GM06990 (cell line): Measurements from ENCODE around the gene AP1G2.
A peak's percentile ranks its signal among the peaks of the same experiment; 100 is the strongest.

Experiments used
- DNase-seq: peaks from one replicate; pipeline ENCODE4 v3.0.0-alpha.2; 2011; ENCODE audit not compliant: insufficient read length; ENCODE audit errors: extremely low read depth
- H3K27me3 ChIP-seq: replicated peaks from 2 replicates; pipeline ENCODE4 v1.6.0; 2011; ENCODE audit warnings: low read length; ENCODE audit not compliant: control insufficient read depth, insufficient read depth
- H3K36me3 ChIP-seq: 2 replicates; pipeline ENCODE4 v1.5.1; 2011; ENCODE audit warnings: low read length; ENCODE audit not compliant: control insufficient read depth, insufficient read depth
- H3K4me3 ChIP-seq: replicated peaks from 2 replicates; pipeline ENCODE4 v1.5.1; 2011; ENCODE audit warnings: low read depth, mild to moderate bottlenecking, control low read depth, low read length
- CTCF ChIP-seq: IDR thresholded peaks from 2 replicates; pipeline ENCODE4 v1.5.1; 2011; ENCODE audit warnings: low read length, control low read depth, mild to moderate bottlenecking, inconsistent platforms; ENCODE audit not compliant: insufficient read depth, poor library complexity, severe bottlenecking

The AP1G2 gene

GRCh38 chr14:23555533-23555881 is 12.1 kb downstream of the AP1G2 start:
- TF ChIP-seq CTCF, result no peak
- H3K4me3 ChIP-seq, result peak overlapping the region; percentile 87
- no peak for DNase-seq
- H3K36me3 ChIP-seq, result peaks cover 15% of the 10 kb centered on the region
- no peaks in the 10 kb centered on the region for H3K27me3 ChIP-seq

- no peaks in the 10 kb centered on the region for H3K27me3 ChIP-seq
- no peak for TF ChIP-seq CTCF
- peak; percentile 81 for DNase-seq
- peak within 1 kb of the TSS; percentile 83 for H3K4me3 ChIP-seq
- no peaks in the 10 kb centered on the region for H3K36me3 ChIP-seq
Observed at GRCh38 chr14:23551266-23552028, 16.1 kb downstream of the AP1G2 start, which contains the start of gene ZFHX2. Gene ZFHX2, minus strand, starts transcription at chr14:23551765. Its CDS starts 16,440 bp downstream, at chr14:23535325.

GRCh38 chr14:23550812-23551265 is 16.8 kb downstream of the AP1G2 start:
- DNase-seq, result no peak
- TF ChIP-seq CTCF, result no peak
- no peaks in the 10 kb centered on the region for H3K36me3 ChIP-seq
- no peaks in the 10 kb centered on the region for H3K27me3 ChIP-seq
- peak overlapping the region; percentile 83 for H3K4me3 ChIP-seq

DNA sequence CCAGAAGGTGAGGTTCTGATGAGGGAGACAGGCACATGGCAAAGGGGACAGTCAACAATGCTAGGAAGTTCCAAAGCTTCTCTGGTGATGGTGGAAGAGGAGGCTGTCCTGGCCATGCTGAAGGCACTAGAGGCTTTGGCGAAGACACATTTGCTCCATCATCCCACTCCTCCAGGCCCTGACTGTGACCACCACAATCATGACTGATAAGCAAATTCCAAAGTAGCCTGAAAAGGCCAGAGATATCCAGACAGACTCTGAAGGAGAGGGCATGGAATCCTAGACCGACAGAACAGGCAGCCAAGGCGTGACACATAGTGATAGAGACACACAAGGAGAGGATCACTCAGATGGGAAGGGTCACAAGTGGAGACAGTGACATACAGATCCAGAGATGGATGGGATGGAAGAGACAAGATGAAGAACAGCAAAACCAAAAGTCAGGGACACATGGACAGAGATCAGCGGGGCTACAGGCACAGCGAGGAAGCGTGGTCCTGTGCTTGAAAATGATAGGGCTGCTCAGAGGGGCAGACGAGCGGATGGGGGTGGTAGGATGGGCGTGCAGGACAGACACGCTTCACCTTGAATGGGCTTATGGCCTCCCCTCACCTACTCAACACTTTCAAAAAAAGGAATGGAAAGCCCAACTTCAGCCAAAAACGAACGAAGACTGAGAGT is 17.3 kb downstream of the AP1G2 start:
- no peaks in the 10 kb centered on the region for H3K27me3 ChIP-seq
- no peak for DNase-seq
- no peaks in the 10 kb centered on the region for H3K36me3 ChIP-seq
- no peak for TF ChIP-seq CTCF
- H3K4me3 ChIP-seq, result peak overlapping the region; percentile 83

DNA sequence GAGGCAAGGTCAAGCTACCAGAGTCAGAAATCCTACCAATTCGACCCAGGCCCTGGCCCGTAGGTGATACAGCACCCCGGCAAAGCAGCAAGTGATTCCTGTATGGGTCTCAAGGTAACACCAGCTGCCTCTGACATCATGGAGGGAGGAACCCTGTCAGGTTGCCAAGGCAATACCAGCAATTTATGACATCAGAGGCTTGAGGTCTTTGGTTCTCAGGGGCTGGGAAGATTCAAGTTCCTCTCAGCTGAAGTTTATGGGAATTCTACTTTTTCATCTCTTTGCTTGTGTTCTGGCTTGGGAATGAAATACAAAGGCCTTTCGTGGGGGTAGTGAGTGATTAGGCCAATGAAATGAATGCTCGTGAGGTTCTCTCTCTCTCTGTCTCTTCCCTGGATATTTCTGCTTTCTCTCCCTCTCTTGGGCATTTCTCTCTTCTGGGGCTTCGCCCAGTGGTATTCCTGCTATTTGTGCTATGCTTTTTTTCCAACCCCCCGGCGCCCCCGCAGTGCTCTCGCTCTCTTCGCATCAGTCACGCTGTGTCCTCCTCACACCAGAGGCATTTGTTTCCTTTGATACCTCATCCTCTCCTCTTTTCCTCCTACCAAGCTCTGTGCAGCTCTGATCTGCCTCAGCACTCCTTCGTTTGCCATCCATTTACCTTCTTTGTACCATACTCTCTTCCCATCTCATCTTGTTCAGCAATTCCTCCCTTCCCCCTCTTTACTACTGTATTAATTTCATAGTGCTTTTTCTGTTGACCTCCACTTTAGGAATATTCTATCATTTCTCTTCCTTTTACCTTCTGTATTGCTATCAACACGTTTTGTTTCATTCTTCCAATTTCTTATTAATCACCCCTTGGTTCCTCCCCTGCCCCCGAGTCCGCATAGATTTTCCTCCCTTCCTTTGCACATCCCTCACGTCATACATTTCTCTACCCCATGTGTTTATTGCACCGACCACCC is 19.0 kb downstream of the AP1G2 start:
- no peak for TF ChIP-seq CTCF
- no peak overlapping the region for H3K4me3 ChIP-seq
- H3K27me3 ChIP-seq, result no peaks in the 10 kb centered on the region
- no peak for DNase-seq
- H3K36me3 ChIP-seq, result no peaks in the 10 kb centered on the region
